Activated B cell treated with CpG ODN at 0.5 μM for 24 hours (primary cell): ENCODE data around the gene OOSP2. TPM values are rescaled to one million over a fixed set of nuclear protein-coding genes. Genes with fewer than 3 reads are reported as not detected.

ENCODE experiments used
- ATAC-seq: fragments of 200-7000 bp; cut with Tn5 transposase; one replicate; pipeline ENCODE4 v1.10.0; 2021; ENCODE audit warnings: low read depth, mild to moderate bottlenecking, moderate library complexity
- CTCF ChIA-PET: fragments of 350-600 bp; sonication (Branson Sonifier 250); formaldehyde crosslinking; loops from one replicate; lab custom pipeline; 2021; ENCODE audit warnings: antibody characterized with exemption; lab: Charles Lee
- POLR2A ChIA-PET: fragments of 350-600 bp; sonication (Branson Sonifier 250); formaldehyde crosslinking; loops from one replicate; lab custom pipeline; 2021; ENCODE audit warnings: antibody characterized with exemption; lab: Charles Lee
- DNase-seq: peaks from one replicate; pipeline ENCODE4 v3.0.0; 2022
- H3K27ac Mint-ChIP-seq: one replicate; pipeline ENCODE4 v1.8.0; 2020; ENCODE audit warnings: mixed read lengths
- H3K27me3 Mint-ChIP-seq: one replicate; pipeline ENCODE4 v1.8.0; 2021; ENCODE audit warnings: mixed read lengths
- H3K36me3 Mint-ChIP-seq: one replicate; pipeline ENCODE4 v1.8.0; 2021; ENCODE audit warnings: low read depth, mixed read lengths
- H3K4me1 Mint-ChIP-seq: one replicate; pipeline ENCODE4 v1.8.0; 2021; ENCODE audit warnings: mixed read lengths
- H3K4me3 Mint-ChIP-seq: one replicate; pipeline ENCODE4 v1.8.0; 2020; ENCODE audit warnings: mild to moderate bottlenecking, mixed read lengths
- H3K9me3 Mint-ChIP-seq: one replicate; pipeline ENCODE4 v1.8.0; 2020; ENCODE audit warnings: mixed read lengths
- intact Hi-C: fragments of 100-400 bp; cut with micrococcal nuclease; formaldehyde crosslinking; loops from one replicate; pipeline ENCODE4 v1.15.1; 2024
- total RNA-seq: library from RNA; stranded (reverse); gene quantifications from 2 replicates; pipeline ENCODE4 v1.2.3, GENCODE V29; 2022
- TF ChIP-seq, protein P1 (sequence below): fragments of 200-600 bp; IDR thresholded peaks from one replicate; pipeline ENCODE4 v1.8.0; 2022; ENCODE audit warnings: antibody characterized with exemption, mild to moderate bottlenecking

Gene OOSP2
- total RNA-seq, 1 donor from 2014 or later = not detected

- ATAC-seq = no peak
- H3K27ac Mint-ChIP-seq = no peak within 1 kb of the TSS
- H3K4me1 Mint-ChIP-seq = no peaks in the 10 kb centered on the region
- H3K36me3 Mint-ChIP-seq = no peaks in the 10 kb centered on the region
- intact Hi-C loops = no loop called here
- H3K27me3 Mint-ChIP-seq = peaks cover 4% of the 10 kb centered on the region
- H3K9me3 Mint-ChIP-seq = peaks cover 4% of the 10 kb centered on the region
- H3K4me3 Mint-ChIP-seq = no peak within 1 kb of the TSS
- TF ChIP-seq, protein P1, sequence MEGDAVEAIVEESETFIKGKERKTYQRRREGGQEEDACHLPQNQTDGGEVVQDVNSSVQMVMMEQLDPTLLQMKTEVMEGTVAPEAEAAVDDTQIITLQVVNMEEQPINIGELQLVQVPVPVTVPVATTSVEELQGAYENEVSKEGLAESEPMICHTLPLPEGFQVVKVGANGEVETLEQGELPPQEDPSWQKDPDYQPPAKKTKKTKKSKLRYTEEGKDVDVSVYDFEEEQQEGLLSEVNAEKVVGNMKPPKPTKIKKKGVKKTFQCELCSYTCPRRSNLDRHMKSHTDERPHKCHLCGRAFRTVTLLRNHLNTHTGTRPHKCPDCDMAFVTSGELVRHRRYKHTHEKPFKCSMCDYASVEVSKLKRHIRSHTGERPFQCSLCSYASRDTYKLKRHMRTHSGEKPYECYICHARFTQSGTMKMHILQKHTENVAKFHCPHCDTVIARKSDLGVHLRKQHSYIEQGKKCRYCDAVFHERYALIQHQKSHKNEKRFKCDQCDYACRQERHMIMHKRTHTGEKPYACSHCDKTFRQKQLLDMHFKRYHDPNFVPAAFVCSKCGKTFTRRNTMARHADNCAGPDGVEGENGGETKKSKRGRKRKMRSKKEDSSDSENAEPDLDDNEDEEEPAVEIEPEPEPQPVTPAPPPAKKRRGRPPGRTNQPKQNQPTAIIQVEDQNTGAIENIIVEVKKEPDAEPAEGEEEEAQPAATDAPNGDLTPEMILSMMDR = no peak
- ChIA-PET CTCF (no interaction called here), POLR2A (no interaction called here)
- no peak for DNase-seq
Measured at GRCh38 chr11:60056349-60056969, 16.2 kb downstream of the OOSP2 start, which contains the start of gene MS4A3. Gene MS4A3 (plus strand): TSS chr11:60056665. CDS start chr11:60061161, 4,496 bp downstream.

DNA sequence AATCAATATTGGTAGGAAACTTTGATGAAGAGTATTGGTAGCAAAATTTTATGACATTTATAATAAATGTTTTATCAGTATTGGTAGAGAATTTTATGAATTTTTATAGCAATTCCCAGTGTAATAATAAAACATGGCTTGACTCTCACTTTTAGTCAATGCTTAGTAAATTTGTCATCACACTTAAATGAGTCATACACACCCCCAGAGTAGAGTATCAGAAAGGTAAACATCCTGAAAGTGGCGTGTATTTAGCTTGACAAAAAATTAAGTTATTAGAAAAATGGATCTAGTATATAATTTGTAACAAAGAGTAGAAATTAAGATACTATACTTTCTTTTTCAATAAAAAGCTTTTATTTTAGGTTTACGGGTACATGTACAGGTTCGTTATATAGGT is 18.8 kb downstream of the OOSP2 start:
- ChIA-PET CTCF (no interaction called here), POLR2A (interaction anchor here (0.6 kb wide), 1 partner anchor 46 kb away, joined by 7 read pairs; no protein-coding TSS in a partner anchor)
- H3K4me3 Mint-ChIP-seq = no peak overlapping the region
- peaks cover 4% of the 10 kb centered on the region for H3K9me3 Mint-ChIP-seq
- TF ChIP-seq, protein P1 = no peak
- H3K4me1 Mint-ChIP-seq = no peaks in the 10 kb centered on the region
- H3K36me3 Mint-ChIP-seq = no peaks in the 10 kb centered on the region
- no peak overlapping the region for H3K27ac Mint-ChIP-seq
- H3K27me3 Mint-ChIP-seq = peaks cover 7% of the 10 kb centered on the region
- DNase-seq (no peak), ATAC-seq (no peak)
- intact Hi-C loops = no loop called here

- H3K27ac Mint-ChIP-seq = no peak overlapping the region
- TF ChIP-seq, protein P1 = no peak
- intact Hi-C loops = no loop called here
- no peak for DNase-seq
- POLR2A ChIA-PET = no interaction called here
- H3K9me3 Mint-ChIP-seq = peaks cover 4% of the 10 kb centered on the region
- no peaks in the 10 kb centered on the region for H3K36me3 Mint-ChIP-seq
- H3K4me3 Mint-ChIP-seq = no peak overlapping the region
- ATAC-seq = no peak
- CTCF ChIA-PET = no interaction called here
- no peaks in the 10 kb centered on the region for H3K4me1 Mint-ChIP-seq
- peaks cover 7% of the 10 kb centered on the region for H3K27me3 Mint-ChIP-seq
Measured at GRCh38 chr11:60059521-60060240, 19.5 kb downstream of the OOSP2 start.

- H3K4me1 Mint-ChIP-seq = no peaks in the 10 kb centered on the region
- H3K27me3 Mint-ChIP-seq = peaks cover 6% of the 10 kb centered on the region
- ChIA-PET CTCF (no interaction called here), POLR2A (no interaction called here)
- no peak overlapping the region for H3K27ac Mint-ChIP-seq
- no peak for ATAC-seq
- TF ChIP-seq, protein P1 = no peak
- H3K9me3 Mint-ChIP-seq = peaks cover 4% of the 10 kb centered on the region
- no peaks in the 10 kb centered on the region for H3K36me3 Mint-ChIP-seq
- intact Hi-C loops = no loop called here
- DNase-seq = no peak
- no peak overlapping the region for H3K4me3 Mint-ChIP-seq
Measured at GRCh38 chr11:60064111-60064510, 23.9 kb downstream of the OOSP2 start.

- H3K27me3 Mint-ChIP-seq = peaks cover 6% of the 10 kb centered on the region
- ATAC-seq = no peak
- no peaks in the 10 kb centered on the region for H3K4me1 Mint-ChIP-seq
- H3K9me3 Mint-ChIP-seq = no peaks in the 10 kb centered on the region
- POLR2A ChIA-PET = no interaction called here
- no peak overlapping the region for H3K4me3 Mint-ChIP-seq
- H3K27ac Mint-ChIP-seq = no peak overlapping the region
- no peak for DNase-seq
- no peaks in the 10 kb centered on the region for H3K36me3 Mint-ChIP-seq
- CTCF ChIA-PET = no interaction called here
- intact Hi-C loops = no loop called here
- TF ChIP-seq, protein P1 = no peak
Measured at GRCh38 chr11:60065801-60066200, 25.6 kb downstream of the OOSP2 start.
